GM18861 (cell line): ENCODE measurements around the gene AASS.
"Not testable (repeated sequence)": the region's sequence is repeated elsewhere in the genome, so short reads cannot be mapped to it uniquely, and the experiment has no call there.

Experiments used
- ATAC-seq: cut with Tn5 transposase; IDR thresholded peaks from one replicate; pipeline ENCODE4 v1.9.1; 2021; ENCODE audit not compliant: unreplicated experiment

The AASS gene

DNA sequence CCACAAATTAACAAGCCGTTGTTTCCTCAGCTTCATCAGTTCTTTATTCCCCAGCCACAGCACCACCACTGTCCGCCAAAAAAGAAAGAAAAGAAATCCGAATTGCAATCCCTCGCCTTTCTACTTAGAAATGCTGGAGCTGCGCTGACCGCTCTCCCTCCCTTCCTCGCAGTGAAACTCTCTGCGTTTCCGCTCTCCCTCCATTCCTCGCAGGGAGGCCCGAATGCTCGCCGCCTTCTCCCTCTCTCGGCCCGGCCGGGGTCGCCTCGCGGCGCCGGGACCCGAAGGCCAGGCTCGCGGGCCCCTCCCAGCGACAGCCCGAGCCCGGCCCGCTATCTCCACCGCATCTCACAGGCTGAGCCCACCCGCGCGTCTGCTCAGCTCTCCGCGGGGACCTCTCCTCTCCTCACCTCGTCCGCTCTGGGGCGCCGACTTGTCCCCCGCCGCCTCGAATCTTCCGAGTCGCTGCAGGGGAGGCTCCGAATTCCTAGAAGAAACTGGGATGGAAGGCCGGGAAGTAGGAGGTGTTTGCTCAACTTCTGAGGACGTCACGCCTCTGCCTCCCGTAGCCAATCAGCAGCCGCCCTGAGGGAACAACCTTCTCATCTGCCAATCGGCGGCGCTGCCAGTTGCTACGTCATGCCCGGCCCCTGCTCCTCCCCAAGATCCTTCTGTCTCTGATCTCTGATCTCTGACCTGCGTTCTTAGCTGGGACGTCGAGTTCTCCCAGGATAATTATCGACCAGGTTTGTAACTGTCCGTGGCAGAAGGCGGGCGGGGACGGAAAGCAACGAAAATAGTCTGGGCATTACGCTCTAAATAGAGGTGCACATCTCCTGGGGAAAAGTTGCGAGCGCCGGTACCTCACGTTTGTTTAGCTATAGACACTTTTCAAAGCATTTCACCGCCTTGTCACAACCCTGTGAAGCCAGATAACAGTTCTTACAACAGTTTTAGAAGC is at the start of gene AASS:
AASS (minus strand) TSS at position 499 of the 961 bp plus-strand sequence. CDS start 10,523 bp downstream, outside the sequence.
- ATAC-seq: peak; percentile 100

DNA sequence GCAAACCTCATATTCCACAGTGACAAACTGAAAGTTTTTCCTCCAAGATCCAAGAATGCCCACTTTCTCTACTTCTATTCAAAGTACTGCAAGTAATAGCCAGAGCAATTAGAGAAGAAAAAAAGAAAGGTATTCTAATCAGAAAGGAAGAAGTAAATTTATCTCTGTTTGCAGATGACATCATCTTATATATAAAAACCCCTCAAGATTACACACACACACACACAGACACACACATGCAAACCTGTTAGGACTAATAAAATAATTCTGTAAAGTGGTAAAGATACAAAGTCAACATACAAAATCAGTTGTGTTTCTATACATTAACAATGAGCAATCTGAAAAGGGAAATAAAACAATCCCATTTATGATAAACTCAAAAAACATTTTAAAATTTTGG is 44.7 kb upstream of the AASS start:
- no peak for ATAC-seq

DNA sequence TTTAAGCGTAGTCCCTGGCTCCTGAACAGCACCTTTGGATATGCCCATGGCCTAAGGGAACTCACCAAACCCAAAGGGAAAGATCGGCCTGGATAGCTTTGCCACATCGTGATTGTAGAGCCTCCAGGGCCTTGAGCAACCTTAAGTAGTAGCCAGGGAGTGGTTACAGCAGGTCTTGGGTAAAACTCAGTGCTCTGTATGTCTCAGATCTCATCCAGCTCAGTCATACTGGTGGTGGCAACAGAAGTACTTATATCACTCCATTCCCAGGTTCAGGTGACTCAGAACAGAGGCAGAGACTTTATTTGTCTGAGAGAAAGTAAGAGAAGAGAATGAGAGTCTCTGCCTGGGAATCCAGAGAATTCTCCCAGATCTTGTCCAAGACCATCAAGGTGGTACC is 39.1 kb upstream of the AASS start:
- no peak for ATAC-seq

DNA sequence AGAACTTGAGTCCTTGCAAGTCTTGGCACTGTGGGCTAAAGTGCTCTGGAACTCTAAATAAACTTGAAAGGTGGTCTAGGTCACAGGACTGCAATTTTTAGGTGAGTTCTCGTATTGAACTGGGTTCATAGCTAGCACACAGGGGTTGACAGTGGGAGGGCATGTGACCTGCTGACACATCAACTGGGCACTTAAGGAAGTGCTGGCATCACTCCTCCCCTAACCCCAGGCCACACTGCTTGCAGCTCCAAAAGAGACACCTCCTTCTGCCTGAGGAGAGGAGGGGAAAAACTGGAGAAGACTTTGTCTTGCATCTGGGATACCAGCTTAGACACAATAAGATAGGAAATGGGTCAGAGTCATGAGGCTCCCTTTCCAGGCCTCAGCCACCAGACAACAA is 38.0 kb upstream of the AASS start:
- no peak for ATAC-seq

DNA sequence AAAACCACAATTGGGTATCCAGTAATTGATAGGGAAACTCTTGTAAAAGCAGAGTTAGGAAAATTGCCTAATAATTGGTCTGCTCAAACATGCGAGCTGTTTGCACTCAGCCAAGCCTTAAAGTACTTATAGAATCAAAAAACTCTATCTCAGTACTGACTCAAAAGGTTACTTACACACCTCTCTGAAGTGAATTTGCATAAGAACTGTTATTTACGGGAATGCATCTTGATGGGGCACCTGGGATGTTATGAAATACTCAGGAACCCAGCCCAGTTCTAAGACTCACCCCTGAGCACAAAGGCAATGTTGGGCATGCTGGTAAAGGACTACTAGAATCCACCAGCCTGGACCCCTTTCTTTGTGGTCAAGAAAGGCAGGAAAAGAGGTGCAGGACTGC is 28.1 kb upstream of the AASS start:
- not testable (repeated sequence) for ATAC-seq

DNA sequence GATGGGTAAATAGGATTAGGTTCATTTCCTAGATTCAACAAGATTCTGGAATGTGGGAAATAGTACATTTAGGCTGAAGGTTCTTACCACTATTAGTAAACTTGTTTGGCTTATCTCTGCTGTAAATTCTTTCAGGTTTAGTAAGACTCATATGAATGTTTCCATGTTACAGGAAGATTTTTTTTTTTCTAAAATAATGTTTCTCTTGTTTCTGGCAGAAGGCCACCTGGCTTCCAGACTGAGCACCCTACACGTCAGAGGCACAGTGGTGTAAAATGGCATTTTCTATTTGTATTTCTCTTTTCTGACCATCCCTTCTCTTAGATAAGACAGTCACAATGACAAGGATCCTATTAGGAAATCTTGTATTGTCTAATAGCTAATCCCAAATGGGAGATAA is 22.7 kb upstream of the AASS start:
- no peak for ATAC-seq

DNA sequence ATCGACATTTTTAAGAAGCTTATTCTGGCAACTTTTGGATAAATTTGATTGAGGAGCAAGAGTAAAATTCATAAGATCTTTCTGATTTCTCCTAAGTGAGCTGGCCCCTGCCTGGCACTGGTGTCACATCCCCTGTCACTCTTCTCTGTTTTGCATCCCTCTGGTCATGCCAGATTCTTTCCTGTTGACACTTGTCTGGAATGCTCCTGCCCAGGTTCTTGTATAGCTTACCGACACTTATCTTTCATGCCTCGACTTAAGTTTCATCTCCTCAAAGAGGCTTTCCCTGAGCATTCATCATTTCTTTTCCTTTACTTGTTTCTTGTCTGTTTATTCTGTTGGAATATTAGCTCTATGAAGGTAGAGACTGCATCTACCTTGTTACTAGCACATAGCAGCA is 22.2 kb upstream of the AASS start:
- no peak for ATAC-seq

DNA sequence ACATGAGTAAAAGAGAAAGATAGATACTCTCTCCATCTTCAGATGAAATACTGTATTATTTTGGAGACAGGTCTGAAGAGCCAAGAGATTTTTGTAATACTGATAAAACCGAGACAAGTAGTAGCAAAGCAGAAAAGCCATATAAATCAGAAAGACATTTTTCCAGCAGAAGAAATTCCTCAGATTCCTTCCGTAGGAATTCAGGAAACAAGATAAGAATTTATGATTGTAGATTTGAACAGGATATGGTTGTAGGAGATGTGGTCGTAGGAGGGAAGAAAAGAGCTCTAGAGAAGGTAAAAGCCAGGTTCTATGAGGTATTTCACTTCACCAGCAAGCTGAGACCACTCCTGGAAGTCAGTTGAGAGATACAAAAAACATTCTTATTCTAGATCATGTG is 17.6 kb upstream of the AASS start:
- no peak for ATAC-seq

DNA sequence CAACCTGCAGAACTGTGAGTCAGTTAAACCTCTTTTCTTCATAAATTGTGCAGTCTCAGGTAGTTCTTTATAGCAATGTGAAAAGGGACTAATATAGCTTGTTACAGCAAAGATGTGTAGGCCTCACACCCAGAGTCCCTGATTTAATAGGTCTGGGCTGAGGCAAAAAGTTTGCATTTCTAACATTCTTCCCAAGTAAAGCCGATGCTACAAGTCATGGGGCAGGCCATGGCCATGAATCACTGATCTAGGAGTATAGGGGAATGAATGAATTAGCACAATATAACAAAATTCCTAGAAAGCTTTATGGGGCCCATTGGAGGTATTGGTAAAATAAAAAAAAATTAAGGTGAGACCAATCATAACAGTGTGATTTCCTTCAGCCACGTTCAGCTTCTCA is 11.5 kb upstream of the AASS start:
- ATAC-seq: no peak

DNA sequence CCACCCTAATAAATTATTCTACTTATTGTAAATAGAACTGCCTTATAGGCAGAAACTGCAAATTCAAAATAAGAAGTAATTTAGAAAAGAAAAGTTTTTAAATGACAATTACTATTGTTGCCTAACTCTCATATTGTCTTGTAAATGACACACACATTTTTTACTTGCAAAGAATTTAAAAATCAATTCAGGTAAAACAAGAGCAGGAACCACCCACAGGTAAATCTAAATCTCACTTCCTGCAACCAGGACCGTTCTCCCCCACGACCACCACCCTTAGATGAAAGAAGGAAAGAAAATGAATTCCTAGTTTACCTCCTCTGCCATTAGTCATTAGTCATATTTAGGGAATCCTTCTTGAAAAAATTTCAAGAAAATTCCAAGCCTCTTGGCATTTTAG is 4.8 kb upstream of the AASS start:
- ATAC-seq: no peak

DNA sequence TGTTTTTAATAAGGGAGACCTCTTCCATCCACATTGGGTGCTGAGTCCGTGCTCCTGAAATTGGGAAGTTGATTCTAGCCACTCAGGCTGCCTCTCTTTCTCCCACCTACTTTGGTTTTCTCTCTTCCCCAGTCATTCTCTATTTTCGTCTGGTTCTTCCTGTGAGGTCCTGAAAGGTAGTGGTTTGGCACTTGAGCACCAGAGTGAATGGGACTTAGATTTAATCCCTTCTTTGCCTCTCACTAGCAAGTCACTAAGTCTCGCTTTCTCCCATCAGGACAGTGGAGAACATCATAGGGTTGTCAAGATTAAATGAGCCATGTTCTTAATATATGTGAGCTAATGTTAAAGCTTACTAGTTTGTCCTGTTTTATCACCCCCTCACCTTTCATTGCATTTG is 4.0 kb upstream of the AASS start:
- ATAC-seq: no peak

DNA sequence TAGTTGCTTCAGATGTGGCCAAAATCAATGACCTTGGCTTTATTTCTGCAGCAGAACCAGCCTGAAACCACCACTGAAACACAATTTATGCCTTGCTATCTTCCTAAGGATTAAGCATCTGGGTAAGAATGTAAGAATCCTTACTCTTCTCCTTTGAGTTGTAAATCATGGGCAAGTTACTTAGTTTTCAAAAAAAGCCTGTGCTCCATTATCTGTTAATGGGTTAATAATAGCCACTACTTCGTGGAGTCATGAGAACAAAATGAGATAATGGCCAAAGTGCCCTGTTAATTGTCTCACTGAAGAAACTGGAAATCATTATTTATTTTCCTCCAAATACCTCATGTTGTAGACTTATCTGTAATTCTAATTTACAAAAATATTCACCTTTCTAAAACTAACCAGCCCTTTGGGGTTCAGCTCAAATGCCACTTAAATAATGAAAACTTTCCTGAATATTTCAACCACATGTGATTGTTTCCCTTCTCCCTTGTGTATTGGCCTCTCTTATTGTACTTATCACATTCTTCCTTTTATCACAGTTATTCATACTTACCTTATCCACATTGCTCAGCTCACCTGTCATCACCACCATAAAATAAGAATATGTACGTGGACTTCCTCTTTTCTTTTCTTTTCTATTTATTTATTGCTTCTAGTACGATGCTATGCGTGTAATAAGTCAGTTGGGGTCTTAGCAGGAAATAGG is 2.0 kb upstream of the AASS start:
- no peak for ATAC-seq

DNA sequence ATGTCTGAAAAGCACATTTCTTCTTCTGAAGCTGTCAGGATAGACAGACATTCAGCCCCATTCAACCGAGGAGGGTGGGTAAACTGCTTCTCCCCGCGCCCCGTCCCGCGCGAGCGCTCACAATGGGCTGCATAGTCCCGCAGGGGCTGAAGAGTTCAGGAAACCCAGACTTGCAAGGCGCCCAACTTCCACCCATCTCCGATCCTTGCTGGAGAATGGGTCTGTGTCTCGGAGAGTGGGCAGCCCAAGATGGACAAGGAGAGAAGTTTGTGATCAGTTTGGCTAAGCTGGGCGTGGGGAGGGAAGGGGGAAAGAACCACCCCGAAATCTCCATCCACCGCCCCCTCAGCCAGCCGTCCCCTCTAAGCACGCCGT is 686 bp downstream of the AASS start:
- no peak for ATAC-seq

DNA sequence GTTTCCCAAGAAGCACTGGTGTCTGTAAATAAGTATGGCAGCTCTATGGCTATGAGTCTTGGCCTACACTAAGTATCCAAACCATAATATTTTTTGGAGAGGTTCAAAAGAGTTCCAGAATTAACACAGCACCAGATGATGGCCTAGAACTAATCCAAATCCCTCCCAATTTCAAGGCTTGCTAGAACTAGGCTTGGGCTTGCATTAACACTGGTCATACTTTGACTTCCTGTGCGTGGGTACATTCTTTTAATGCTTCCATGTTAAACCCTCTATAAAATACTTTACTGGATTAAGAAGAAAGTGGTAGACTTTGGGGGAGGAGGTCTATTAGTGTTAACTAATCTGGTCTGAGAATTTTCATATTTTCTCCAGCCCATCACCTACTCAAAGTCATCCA is 3.1 kb downstream of the AASS start:
- ATAC-seq: no peak

DNA sequence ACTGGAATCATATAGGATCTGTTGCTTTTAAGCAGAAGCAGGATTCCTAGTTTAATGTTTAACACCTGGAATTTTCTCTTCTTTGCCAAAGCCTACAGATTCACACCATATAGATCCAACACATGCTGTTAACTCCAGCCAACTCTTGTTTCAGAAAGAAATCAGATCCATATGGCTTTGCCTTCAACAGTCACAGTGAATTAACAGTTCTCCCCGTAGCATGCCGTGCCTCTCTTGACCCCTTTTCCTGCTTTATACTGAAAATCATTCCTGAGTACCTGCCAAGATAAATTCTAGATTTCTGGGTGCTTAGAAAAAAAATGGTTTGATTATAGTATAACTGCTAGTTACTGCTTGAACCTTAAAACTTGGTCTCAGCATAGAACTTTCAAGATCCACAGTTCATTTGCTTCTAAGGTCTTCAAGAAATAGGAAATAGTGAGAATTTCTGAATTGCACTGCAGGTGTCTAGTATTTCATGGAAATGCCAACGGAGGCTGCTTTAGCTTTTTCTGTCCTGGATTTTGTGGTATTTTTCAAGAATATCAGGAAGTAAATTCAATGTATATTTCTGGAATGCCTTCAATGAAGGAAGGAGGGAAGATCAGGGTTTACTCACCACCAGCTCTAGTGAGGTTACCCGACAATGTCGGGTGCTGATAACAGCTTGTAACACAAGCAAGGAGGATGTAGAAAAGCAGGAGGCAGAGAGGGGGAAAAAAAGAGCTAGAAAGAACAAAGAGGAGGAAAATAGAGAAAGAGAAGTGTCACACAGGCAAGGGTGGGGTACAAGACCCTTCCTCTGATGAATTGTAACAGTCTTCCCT is 6.6 kb downstream of the AASS start:
- no peak for ATAC-seq

DNA sequence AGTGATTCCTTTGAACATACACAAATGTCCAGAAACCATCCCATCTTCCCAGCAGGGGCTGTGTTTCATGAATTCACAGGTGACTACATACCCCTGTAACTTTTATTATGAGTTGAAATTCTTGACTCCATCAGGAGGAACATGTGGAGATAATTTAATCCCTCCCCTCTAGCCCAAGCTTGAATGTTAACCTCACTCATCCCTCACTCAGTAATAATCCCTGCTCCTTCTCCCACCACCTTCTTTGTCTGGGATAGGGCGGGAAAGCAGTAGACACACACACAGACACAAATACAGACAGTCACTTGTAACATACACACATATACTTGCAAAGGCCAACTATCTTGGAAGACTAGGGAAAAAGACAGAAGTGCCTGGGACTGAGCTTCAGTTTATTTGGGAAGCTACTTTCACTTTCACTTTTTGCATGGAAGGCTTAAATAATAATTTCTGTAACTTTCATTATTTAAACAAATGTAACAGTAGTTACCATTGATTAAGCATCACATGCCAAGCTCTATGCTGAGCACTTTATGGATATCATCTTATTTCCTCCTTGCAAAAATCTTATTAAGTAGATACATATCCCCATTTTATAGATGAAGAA is 7.3 kb downstream of the AASS start:
- no peak for ATAC-seq

DNA sequence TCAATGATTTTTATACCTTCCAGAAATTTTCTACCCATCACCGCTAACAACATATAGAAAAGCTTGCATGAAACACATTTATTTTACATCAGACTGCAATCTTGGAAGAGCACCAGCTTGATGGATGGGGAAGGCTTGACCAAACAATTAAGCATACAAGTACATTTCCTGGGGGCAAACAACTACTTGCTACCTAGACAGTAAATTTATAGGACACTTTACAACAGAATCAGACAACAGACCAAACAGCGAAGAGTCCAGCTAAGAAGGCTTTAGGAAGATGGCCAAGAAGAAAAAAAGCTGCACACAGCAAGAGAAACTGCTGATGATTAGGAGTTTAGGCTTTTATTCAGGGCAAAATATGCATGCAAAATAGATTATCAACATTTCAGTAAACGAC is 8.0 kb downstream of the AASS start:
- ATAC-seq: no peak

DNA sequence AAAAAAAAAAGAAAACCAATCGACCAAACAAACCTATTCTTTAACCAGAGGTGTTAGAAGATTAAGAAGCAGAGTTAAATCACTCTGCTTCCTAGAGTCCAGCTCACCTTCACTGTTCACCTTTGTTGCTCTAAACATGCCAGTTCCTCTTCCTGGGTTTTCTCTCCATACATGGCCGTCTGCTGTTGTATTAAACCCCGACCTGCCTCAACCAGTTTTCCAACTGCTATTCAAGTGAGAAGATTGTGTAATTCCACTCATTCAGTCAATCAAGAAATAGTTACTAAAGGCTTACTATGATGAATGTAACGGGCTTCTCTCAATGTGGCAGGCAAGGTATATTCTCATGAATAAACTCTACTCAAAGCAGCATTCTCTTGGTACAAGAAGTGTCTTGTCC is 8.8 kb downstream of the AASS start:
- no peak for ATAC-seq

DNA sequence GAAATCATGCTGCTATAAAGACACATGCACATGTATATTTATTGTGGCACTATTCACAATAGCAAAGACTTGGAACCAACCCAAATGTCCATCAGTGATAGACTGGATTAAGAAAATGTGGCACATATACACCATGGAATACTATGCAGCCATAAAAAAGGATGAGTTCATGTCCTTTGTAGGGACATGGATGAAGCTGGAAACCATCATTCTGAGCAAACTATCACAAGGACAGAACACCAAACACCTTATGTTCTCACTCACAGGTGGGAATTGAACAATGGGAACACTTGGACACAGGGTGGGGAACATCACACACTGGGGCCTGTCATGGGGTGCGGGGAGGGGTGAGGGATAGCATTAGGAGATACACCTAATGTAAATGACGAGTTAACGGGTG is 9.3 kb downstream of the AASS start:
- ATAC-seq: not testable (repeated sequence)

DNA sequence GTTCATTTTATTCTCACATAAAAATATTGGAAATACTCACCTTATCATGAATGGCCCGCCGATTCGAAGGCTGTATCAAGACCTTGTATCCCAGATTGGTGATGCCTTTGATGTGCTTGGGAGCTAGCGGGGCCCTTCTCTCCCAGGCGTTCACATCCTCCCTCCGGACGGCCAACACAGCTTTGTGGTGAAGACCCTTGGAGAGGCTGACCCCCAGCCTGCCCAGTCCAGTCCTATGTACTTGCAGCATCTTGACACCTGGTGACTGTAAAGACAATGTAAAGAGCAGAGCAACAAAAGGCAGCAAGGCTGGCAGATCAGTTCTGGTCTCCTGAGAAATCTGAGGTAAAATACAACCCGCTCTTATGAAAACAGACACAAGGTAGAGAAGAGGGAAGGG is 10.6 kb downstream of the AASS start:
- ATAC-seq: no peak

DNA sequence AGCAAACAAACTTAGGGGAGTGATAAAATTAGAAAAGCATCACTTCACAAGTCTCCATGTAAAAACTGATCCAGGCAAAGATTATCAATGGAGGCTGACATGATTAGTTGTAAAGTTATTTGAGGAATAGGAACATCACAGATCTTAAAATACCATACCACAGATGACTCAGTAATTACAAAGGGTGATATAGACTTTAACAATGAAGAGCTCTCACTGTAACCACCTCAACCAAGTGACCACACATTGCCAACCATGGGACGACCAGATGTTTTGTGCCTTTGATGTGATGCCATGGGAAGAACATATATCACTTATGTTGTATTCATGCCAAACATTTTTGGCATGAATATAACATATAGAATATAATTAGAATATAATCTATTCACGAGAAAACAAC is 11.7 kb downstream of the AASS start:
- ATAC-seq: no peak
